ENCODE data around the gene NKTR.

Gene NKTR

GRCh38 chr3:42662813-42663535 is 62.5 kb downstream of the NKTR start:
- DNase-seq = no peak

- DNase-seq = no peak
Measured at GRCh38 chr3:42663581-42664437, 63.3 kb downstream of the NKTR start.

- no peak for DNase-seq
Measured at GRCh38 chr3:42664438-42664803, 63.9 kb downstream of the NKTR start.

GRCh38 chr3:42665050-42665878 is 64.8 kb downstream of the NKTR start:
- no peak for DNase-seq

- no peak for DNase-seq
Measured at GRCh38 chr3:42666022-42666421, 65.5 kb downstream of the NKTR start.

- DNase-seq = no peak
Measured at GRCh38 chr3:42666577-42666998, 66.1 kb downstream of the NKTR start.

GRCh38 chr3:42667096-42667522 is 66.6 kb downstream of the NKTR start:
- DNase-seq = no peak

- no peak for DNase-seq
Measured at GRCh38 chr3:42667523-42668412, 67.3 kb downstream of the NKTR start.

- DNase-seq = no peak
Measured at GRCh38 chr3:42668413-42668760, 67.9 kb downstream of the NKTR start.

- DNase-seq = no peak
Measured at GRCh38 chr3:42668793-42669217, 68.3 kb downstream of the NKTR start.

GRCh38 chr3:42670051-42670576 is 69.6 kb downstream of the NKTR start:
- DNase-seq = no peak

- DNase-seq = no peak
Measured at GRCh38 chr3:42670670-42671069, 70.2 kb downstream of the NKTR start.

GRCh38 chr3:42672515-42672914 is 72.0 kb downstream of the NKTR start:
- DNase-seq = no peak

- DNase-seq = no peak
Measured at GRCh38 chr3:42673082-42673481, 72.6 kb downstream of the NKTR start.

GRCh38 chr3:42674146-42674545 is 73.7 kb downstream of the NKTR start:
- no peak for DNase-seq

- no peak for DNase-seq
Measured at GRCh38 chr3:42675909-42676308, 75.4 kb downstream of the NKTR start.

- DNase-seq = no peak
Measured at GRCh38 chr3:42678447-42678846, 78.0 kb downstream of the NKTR start.

GRCh38 chr3:42680271-42680670 is 79.8 kb downstream of the NKTR start:
- DNase-seq = no peak

GRCh38 chr3:42680806-42681205 is 80.3 kb downstream of the NKTR start:
- no peak for DNase-seq

GRCh38 chr3:42681361-42682038 is 81.0 kb downstream of the NKTR start:
- DNase-seq = no peak

GRCh38 chr3:42682301-42683070 is 82.0 kb downstream of the NKTR start:
- DNase-seq = no peak
